GM23338 (cell line): Measurements from ENCODE around the gene ARFGEF2. TPM values are rescaled to one million over a fixed set of nuclear protein-coding genes. Genes with fewer than 3 reads are reported as not detected.

Experiments
- ATAC-seq: fragments of 200-7000 bp; cut with Tn5 transposase; 3 replicates; pipeline ENCODE4 v1.9.1; 2020
- DNase-seq: peaks from one replicate; pipeline ENCODE4 v3.0.0-alpha.2; 2015; ENCODE audit warnings: low spot score
- H2AFZ ChIP-seq: fragments of 200-600 bp; sonication (generic); 2 replicates; pipeline ENCODE4 v1.8.0; 2016; ENCODE audit warnings: antibody characterized with exemption, mild to moderate bottlenecking, moderate library complexity
- H3F3A ChIP-seq: fragments of 200-600 bp; sonication (generic); replicated peaks from 2 replicates; pipeline ENCODE4 v1.8.0; 2017; ENCODE audit warnings: antibody characterized with exemption, mixed run types, low read depth
- H3K27ac ChIP-seq: fragments of 200-600 bp; sonication (generic); 2 replicates; pipeline ENCODE4 v1.6.1; 2016; ENCODE audit warnings: low read depth
- H3K27me3 ChIP-seq: fragments of 200-600 bp; sonication (generic); 2 replicates; pipeline ENCODE4 v1.8.0; 2016; ENCODE audit warnings: mild to moderate bottlenecking, mixed run types, moderate library complexity; ENCODE audit not compliant: insufficient read depth
- H3K36me3 ChIP-seq: fragments of 200-600 bp; sonication (generic); 2 replicates; pipeline ENCODE4 v1.8.0; 2016; ENCODE audit warnings: mild to moderate bottlenecking; ENCODE audit not compliant: insufficient read depth
- H3K4me1 ChIP-seq: fragments of 200-600 bp; sonication (generic); 2 replicates; pipeline ENCODE4 v1.8.0; 2016; ENCODE audit warnings: mild to moderate bottlenecking, moderate library complexity; ENCODE audit not compliant: insufficient read depth
- H3K4me2 ChIP-seq: fragments of 200-600 bp; sonication (generic); 2 replicates; pipeline ENCODE4 v1.7.1; 2017; ENCODE audit warnings: mixed run types
- H3K4me3 ChIP-seq: fragments of 200-600 bp; sonication (generic); 2 replicates; pipeline ENCODE4 v1.6.1; 2016; ENCODE audit warnings: mixed run types
- H3K79me2 ChIP-seq: fragments of 200-600 bp; sonication (generic); replicated peaks from 2 replicates; pipeline ENCODE4 v1.8.0; 2017; ENCODE audit warnings: mild to moderate bottlenecking; ENCODE audit not compliant: insufficient read depth
- H3K9me2 ChIP-seq: fragments of 200-600 bp; sonication (generic); 2 replicates; pipeline ENCODE4 v1.8.0; 2017; ENCODE audit not compliant: insufficient read depth
- H4K20me1 ChIP-seq: fragments of 200-600 bp; sonication (generic); replicated peaks from 2 replicates; pipeline ENCODE4 v1.8.0; 2017; ENCODE audit warnings: mild to moderate bottlenecking; ENCODE audit not compliant: insufficient read depth
- H3K27ac Mint-ChIP-seq: 2 replicates; pipeline ENCODE4 v1.8.0; 2020; ENCODE audit warnings: inconsistent platforms, mild to moderate bottlenecking, moderate library complexity, mixed read lengths
- H3K27me3 Mint-ChIP-seq: 3 replicates; pipeline ENCODE4 v1.8.0; 2022; ENCODE audit warnings: low read depth, mild to moderate bottlenecking, moderate library complexity, mixed read lengths, inconsistent platforms; ENCODE audit not compliant: insufficient read depth, poor library complexity
- H3K36me3 Mint-ChIP-seq: 3 replicates; pipeline ENCODE4 v1.8.0; 2021; ENCODE audit warnings: low read depth, mild to moderate bottlenecking, inconsistent platforms, moderate library complexity, mixed read lengths
- H3K4me1 Mint-ChIP-seq: 3 replicates; pipeline ENCODE4 v1.8.0; 2020; ENCODE audit warnings: mild to moderate bottlenecking, inconsistent platforms, mixed read lengths
- H3K4me3 Mint-ChIP-seq: 3 replicates; pipeline ENCODE4 v1.8.0; 2021; ENCODE audit warnings: moderate library complexity, mild to moderate bottlenecking, inconsistent platforms, mixed read lengths
- H3K9me3 Mint-ChIP-seq: 3 replicates; pipeline ENCODE4 v1.8.0; 2020; ENCODE audit warnings: moderate library complexity, mild to moderate bottlenecking, inconsistent platforms, mixed read lengths
- CREB1 ChIP-seq: fragments of 250-450 bp; sonication (Bioruptor Pico); IDR thresholded peaks from 2 replicates; pipeline ENCODE4 v1.5.0; 2020; ENCODE audit warnings: low read depth, mild to moderate bottlenecking, moderate library complexity
- EZH2 ChIP-seq: fragments of 200-600 bp; sonication (generic); IDR thresholded peaks from one replicate; pipeline ENCODE4 v1.8.0; 2017; ENCODE audit warnings: antibody characterized with exemption, mild to moderate bottlenecking, low read depth; ENCODE audit not compliant: unreplicated experiment
- EZH2phosphoT487 ChIP-seq: fragments of 200-600 bp; sonication (generic); IDR thresholded peaks from one replicate; pipeline ENCODE4 v1.8.1; 2018; ENCODE audit warnings: antibody characterized with exemption; ENCODE audit not compliant: unreplicated experiment
- JUNB ChIP-seq: IDR thresholded peaks from one replicate; pipeline ENCODE4 v1.6.1; 2016; ENCODE audit warnings: antibody characterized with exemption; ENCODE audit not compliant: unreplicated experiment
- NANOG ChIP-seq: IDR thresholded peaks from 2 replicates; pipeline ENCODE4 v1.6.1; 2016; ENCODE audit warnings: antibody characterized with exemption, borderline replicate concordance
- POLR2AphosphoS5 ChIP-seq: IDR thresholded peaks from 2 replicates; pipeline ENCODE4 v1.6.1; 2016; ENCODE audit warnings: antibody characterized with exemption, low read depth
- STAT1 ChIP-seq: IDR thresholded peaks from one replicate; pipeline ENCODE4 v1.6.1; 2016; ENCODE audit warnings: antibody characterized with exemption; ENCODE audit not compliant: unreplicated experiment
- ZNF114 ChIP-seq: fragments of 250-450 bp; sonication (Bioruptor Pico); IDR thresholded peaks from 2 replicates; pipeline ENCODE4 v1.5.0; 2020; ENCODE audit warnings: mild to moderate bottlenecking, moderate library complexity
- ZNF331 ChIP-seq: fragments of 250-450 bp; sonication (Bioruptor Pico); IDR thresholded peaks from 2 replicates; pipeline ENCODE4 v1.5.0; 2020; ENCODE audit warnings: low read depth, mild to moderate bottlenecking, moderate library complexity
- polyA plus RNA-seq: library from polyadenylated mRNA; unstranded; fragments of >200 nt; fragmentation: Nextera tagmentation; extraction: Ambion mirVana; gene quantifications from 2 replicates; pipeline ENCODE4 v1.2.1, GENCODE V29; 2016
- total RNA-seq: library from RNA; depleted of rRNA; stranded (reverse); fragments of >200 nt; shearing (Covaris generic); gene quantifications from 2 replicates; pipeline ENCODE4 v1.2.3, GENCODE V29; 2014
- TF ChIP-seq, protein P1 (sequence below): fragments of 250-450 bp; sonication (Bioruptor Pico); IDR thresholded peaks from 2 replicates; pipeline ENCODE4 v1.5.0; 2020; ENCODE audit warnings: mild to moderate bottlenecking, moderate library complexity
- TF ChIP-seq, protein P2 (sequence below), 2 experiments: fragments of 200-600 bp in 1 of 2; sonication (generic) in 1 of 2; conservative IDR thresholded peaks; 2 replicates each; pipeline versions ENCODE4 v1.5.1 to v1.6.1; 2016 to 2017; ENCODE audit warnings: antibody characterized with exemption in 2 of 2, low read depth in 2 of 2, mild to moderate bottlenecking in 2 of 2, moderate library complexity in 1 of 2
- TF ChIP-seq, protein P3 (sequence below): IDR thresholded peaks from one replicate; pipeline ENCODE4 v1.6.1; 2018; ENCODE audit warnings: antibody characterized with exemption; ENCODE audit not compliant: unreplicated experiment
- TF ChIP-seq, protein P4 (sequence below): IDR thresholded peaks from 2 replicates; pipeline ENCODE4 v1.6.1; 2016; ENCODE audit warnings: antibody characterized with exemption

Gene ARFGEF2
- total and polyA plus RNA-seq, 2 experiments from 2014 or later: 7.2 to 25.5 TPM

DNA sequence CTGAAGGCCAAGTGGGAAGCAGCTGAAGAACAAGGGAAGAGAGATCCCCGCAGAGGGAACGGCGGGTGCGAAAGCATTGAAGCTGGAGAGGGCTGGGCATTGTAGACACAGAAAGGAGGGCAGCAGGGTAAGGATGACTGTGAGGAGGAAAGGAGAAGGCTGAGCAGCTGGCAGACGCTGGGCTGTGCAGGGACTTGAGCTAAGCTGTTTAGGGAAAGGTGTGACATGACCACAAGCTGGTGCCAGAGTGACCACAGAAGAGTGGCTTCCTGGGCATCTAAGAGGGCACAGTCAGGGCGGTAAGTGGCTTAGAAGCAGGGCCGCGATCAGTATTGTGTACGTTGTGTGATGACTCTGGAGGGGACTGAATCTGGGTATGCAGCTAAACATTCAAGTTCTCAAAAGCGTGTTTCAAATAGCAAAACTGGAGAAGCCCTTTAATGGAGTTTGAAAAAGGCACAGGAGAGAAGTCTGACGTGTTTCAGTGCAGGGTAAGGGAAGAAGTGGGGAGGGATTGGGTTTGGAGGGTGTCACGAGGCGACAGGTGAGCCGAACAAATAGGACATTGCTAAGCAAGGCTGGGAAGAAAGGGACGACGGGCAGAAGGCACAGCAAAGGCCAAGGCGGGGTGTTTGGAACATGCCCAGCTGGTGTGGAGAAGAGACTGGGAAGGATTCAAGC, 46.1 kb upstream of the ARFGEF2 start:
- no peak overlapping the region for H2AFZ ChIP-seq
- H3K4me1 ChIP-seq: no peaks in the 10 kb centered on the region
- no peaks in the 10 kb centered on the region for H4K20me1 ChIP-seq
- no peaks in the 10 kb centered on the region for H3K36me3 ChIP-seq
- peaks cover 2% of the 10 kb centered on the region; the same call in 1 of the 3 replicates for H3K4me1 Mint-ChIP-seq
- no peak overlapping the region for H3K4me3 ChIP-seq
- H3K79me2 ChIP-seq: no peaks in the 10 kb centered on the region
- TF ChIP-seq EZH2phosphoT487 (no peak), NANOG (no peak), ZNF331 (CRISPR knock-in tag) (no peak), EZH2 (no peak), ZNF114 (CRISPR knock-in tag) (no peak), STAT1 (no peak), CREB1 (CRISPR knock-in tag) (no peak), POLR2AphosphoS5 (no peak), JUNB (no peak)
- TF ChIP-seq, protein P1, sequence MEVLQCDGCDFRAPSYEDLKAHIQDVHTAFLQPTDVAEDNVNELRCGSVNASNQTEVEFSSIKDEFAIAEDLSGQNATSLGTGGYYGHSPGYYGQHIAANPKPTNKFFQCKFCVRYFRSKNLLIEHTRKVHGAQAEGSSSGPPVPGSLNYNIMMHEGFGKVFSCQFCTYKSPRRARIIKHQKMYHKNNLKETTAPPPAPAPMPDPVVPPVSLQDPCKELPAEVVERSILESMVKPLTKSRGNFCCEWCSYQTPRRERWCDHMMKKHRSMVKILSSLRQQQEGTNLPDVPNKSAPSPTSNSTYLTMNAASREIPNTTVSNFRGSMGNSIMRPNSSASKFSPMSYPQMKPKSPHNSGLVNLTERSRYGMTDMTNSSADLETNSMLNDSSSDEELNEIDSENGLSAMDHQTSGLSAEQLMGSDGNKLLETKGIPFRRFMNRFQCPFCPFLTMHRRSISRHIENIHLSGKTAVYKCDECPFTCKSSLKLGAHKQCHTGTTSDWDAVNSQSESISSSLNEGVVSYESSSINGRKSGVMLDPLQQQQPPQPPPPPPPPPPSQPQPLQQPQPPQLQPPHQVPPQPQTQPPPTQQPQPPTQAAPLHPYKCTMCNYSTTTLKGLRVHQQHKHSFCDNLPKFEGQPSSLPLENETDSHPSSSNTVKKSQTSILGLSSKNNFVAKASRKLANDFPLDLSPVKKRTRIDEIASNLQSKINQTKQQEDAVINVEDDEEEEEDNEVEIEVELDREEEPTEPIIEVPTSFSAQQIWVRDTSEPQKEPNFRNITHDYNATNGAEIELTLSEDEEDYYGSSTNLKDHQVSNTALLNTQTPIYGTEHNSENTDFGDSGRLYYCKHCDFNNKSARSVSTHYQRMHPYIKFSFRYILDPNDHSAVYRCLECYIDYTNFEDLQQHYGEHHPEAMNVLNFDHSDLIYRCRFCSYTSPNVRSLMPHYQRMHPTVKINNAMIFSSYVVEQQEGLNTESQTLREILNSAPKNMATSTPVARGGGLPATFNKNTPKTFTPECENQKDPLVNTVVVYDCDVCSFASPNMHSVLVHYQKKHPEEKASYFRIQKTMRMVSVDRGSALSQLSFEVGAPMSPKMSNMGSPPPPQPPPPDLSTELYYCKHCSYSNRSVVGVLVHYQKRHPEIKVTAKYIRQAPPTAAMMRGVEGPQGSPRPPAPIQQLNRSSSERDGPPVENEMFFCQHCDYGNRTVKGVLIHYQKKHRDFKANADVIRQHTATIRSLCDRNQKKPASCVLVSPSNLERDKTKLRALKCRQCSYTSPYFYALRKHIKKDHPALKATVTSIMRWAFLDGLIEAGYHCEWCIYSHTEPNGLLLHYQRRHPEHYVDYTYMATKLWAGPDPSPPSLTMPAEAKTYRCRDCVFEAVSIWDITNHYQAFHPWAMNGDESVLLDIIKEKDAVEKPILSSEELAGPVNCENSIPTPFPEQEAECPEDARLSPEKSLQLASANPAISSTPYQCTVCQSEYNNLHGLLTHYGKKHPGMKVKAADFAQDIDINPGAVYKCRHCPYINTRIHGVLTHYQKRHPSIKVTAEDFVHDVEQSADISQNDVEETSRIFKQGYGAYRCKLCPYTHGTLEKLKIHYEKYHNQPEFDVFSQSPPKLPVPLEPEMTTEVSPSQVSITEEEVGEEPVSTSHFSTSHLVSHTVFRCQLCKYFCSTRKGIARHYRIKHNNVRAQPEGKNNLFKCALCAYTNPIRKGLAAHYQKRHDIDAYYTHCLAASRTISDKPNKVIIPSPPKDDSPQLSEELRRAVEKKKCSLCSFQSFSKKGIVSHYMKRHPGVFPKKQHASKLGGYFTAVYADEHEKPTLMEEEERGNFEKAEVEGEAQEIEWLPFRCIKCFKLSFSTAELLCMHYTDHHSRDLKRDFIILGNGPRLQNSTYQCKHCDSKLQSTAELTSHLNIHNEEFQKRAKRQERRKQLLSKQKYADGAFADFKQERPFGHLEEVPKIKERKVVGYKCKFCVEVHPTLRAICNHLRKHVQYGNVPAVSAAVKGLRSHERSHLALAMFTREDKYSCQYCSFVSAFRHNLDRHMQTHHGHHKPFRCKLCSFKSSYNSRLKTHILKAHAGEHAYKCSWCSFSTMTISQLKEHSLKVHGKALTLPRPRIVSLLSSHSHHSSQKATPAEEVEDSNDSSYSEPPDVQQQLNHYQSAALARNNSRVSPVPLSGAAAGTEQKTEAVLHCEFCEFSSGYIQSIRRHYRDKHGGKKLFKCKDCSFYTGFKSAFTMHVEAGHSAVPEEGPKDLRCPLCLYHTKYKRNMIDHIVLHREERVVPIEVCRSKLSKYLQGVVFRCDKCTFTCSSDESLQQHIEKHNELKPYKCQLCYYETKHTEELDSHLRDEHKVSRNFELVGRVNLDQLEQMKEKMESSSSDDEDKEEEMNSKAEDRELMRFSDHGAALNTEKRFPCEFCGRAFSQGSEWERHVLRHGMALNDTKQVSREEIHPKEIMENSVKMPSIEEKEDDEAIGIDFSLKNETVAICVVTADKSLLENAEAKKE (CRISPR knock-in tag): no peak
- TF ChIP-seq, protein P2, sequence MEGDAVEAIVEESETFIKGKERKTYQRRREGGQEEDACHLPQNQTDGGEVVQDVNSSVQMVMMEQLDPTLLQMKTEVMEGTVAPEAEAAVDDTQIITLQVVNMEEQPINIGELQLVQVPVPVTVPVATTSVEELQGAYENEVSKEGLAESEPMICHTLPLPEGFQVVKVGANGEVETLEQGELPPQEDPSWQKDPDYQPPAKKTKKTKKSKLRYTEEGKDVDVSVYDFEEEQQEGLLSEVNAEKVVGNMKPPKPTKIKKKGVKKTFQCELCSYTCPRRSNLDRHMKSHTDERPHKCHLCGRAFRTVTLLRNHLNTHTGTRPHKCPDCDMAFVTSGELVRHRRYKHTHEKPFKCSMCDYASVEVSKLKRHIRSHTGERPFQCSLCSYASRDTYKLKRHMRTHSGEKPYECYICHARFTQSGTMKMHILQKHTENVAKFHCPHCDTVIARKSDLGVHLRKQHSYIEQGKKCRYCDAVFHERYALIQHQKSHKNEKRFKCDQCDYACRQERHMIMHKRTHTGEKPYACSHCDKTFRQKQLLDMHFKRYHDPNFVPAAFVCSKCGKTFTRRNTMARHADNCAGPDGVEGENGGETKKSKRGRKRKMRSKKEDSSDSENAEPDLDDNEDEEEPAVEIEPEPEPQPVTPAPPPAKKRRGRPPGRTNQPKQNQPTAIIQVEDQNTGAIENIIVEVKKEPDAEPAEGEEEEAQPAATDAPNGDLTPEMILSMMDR (conservative IDR thresholded peaks at IDR 0.05; ENCODE audit: low read depth in 2 of 2): no peak
- TF ChIP-seq, protein P3, sequence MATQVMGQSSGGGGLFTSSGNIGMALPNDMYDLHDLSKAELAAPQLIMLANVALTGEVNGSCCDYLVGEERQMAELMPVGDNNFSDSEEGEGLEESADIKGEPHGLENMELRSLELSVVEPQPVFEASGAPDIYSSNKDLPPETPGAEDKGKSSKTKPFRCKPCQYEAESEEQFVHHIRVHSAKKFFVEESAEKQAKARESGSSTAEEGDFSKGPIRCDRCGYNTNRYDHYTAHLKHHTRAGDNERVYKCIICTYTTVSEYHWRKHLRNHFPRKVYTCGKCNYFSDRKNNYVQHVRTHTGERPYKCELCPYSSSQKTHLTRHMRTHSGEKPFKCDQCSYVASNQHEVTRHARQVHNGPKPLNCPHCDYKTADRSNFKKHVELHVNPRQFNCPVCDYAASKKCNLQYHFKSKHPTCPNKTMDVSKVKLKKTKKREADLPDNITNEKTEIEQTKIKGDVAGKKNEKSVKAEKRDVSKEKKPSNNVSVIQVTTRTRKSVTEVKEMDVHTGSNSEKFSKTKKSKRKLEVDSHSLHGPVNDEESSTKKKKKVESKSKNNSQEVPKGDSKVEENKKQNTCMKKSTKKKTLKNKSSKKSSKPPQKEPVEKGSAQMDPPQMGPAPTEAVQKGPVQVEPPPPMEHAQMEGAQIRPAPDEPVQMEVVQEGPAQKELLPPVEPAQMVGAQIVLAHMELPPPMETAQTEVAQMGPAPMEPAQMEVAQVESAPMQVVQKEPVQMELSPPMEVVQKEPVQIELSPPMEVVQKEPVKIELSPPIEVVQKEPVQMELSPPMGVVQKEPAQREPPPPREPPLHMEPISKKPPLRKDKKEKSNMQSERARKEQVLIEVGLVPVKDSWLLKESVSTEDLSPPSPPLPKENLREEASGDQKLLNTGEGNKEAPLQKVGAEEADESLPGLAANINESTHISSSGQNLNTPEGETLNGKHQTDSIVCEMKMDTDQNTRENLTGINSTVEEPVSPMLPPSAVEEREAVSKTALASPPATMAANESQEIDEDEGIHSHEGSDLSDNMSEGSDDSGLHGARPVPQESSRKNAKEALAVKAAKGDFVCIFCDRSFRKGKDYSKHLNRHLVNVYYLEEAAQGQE: no peak
- TF ChIP-seq, protein P4, sequence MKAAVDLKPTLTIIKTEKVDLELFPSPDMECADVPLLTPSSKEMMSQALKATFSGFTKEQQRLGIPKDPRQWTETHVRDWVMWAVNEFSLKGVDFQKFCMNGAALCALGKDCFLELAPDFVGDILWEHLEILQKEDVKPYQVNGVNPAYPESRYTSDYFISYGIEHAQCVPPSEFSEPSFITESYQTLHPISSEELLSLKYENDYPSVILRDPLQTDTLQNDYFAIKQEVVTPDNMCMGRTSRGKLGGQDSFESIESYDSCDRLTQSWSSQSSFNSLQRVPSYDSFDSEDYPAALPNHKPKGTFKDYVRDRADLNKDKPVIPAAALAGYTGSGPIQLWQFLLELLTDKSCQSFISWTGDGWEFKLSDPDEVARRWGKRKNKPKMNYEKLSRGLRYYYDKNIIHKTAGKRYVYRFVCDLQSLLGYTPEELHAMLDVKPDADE: no peak
- H3K27ac Mint-ChIP-seq: no peak overlapping the region
- H3K27ac ChIP-seq: no peak overlapping the region
- H3K9me3 Mint-ChIP-seq: no peaks in the 10 kb centered on the region
- H3K36me3 Mint-ChIP-seq: no peaks in the 10 kb centered on the region
- DNase-seq: no peak
- H3K4me2 ChIP-seq: no peak overlapping the region
- no peaks in the 10 kb centered on the region for H3K27me3 ChIP-seq
- H3F3A ChIP-seq: no peaks in the 10 kb centered on the region
- no peak overlapping the region for H3K4me3 Mint-ChIP-seq
- ATAC-seq: no peak
- H3K27me3 Mint-ChIP-seq: peaks cover 3% of the 10 kb centered on the region
- no peaks in the 10 kb centered on the region for H3K9me2 ChIP-seq
